ENCODE measurements around the gene ZFP91.

DNA sequence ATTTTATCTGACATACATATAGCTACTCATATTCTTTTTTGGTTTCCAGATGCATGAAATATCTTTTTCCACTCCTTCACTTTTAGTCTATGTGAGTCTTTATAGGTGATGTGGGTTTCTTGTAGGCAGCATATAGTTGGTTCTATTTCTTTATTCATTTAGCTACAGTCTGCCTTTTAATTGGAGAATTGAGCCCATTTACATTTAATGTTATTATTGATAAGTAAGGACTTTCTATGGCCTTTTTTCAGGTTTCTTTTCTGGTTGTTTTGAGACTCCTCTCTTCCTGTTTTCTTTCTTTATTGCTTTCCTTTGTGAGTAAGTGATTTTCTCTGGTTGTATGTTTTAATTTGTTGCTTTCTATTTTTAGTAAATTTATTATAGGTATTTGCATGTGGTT is 70.8 kb downstream of the ZFP91 start:
- TF ChIP-seq CTCF (IDR thresholded peaks at IDR 0.05) = no peak
- TF ChIP-seq POLR2AphosphoS5 (IDR thresholded peaks at IDR 0.05) = no peak
- no peak for TF ChIP-seq POLR2A (IDR thresholded peaks at IDR 0.05)
- TF ChIP-seq EP300 (IDR thresholded peaks at IDR 0.05) = no peak
